HG03159 (cell line): ENCODE data around the gene HID1.
"Not testable (repeated sequence)": the region's sequence is repeated elsewhere in the genome, so short reads cannot be mapped to it uniquely, and the experiment has no call there.

Experiments used
- ATAC-seq: cut with Tn5 transposase; IDR thresholded peaks from one replicate; pipeline ENCODE4 v1.9.1; 2021; ENCODE audit warnings: mild to moderate bottlenecking, moderate library complexity; ENCODE audit not compliant: unreplicated experiment

HID1 gene

GRCh38 chr17:74971069-74971841 lies 1.3 kb downstream of the HID1 start:
- no peak for ATAC-seq

- no peak for ATAC-seq
Measured at GRCh38 chr17:74970395-74970794, 2.2 kb downstream of the HID1 start.

GRCh38 chr17:74969501-74969900 lies 3.1 kb downstream of the HID1 start:
- ATAC-seq: not testable (repeated sequence)

DNA sequence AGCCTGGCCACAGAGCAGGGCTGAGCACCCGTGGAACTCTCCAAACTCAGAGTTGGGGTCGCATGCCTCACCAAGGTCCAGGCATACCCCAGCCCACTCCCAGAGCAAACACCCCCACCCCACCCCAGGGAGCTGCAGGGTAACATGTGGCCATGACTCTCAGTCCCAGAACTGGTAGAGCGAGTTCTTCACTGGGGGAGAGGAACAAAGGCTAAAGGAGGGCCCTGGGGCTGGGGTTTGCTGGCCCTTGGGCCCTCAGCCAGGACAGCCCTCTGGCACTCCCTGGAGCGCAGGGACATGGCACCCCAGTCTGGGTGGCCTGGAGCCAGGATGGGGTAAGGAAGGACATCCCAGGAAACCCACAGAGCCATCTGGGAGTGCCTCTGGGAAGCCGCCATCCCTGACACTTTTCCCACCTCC lies 4.2 kb downstream of the HID1 start:
- ATAC-seq: no peak

GRCh38 chr17:74964988-74965622 lies 7.5 kb downstream of the HID1 start:
- ATAC-seq: no peak

DNA sequence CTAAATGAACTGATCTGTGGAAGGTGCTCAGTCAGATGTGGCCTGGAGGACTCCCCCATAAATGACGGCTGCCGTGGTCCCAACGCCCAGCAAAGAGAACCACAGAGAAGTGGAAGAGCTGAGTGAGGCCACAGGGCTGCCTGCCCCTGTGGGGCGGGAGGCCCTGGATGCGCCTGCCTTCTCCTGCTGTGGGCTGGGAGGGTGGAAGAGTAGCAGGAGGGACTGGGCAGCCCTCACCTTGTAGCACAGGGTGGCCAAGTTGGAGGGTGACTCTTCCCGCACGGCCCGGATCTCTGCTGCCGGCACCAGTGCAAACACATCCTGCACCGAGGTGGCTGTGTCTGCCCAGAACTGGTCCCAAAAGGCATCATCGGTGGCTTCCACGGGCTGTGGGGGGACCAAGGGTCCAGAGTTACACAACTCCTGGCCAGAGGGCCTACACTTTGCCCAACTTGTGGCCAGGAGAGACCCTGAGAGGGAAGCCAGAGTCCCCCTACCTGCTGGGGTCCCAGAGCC lies 8.3 kb downstream of the HID1 start:
- no peak for ATAC-seq

GRCh38 chr17:74963656-74964055 lies 8.9 kb downstream of the HID1 start:
- no peak for ATAC-seq

GRCh38 chr17:74962622-74963394 lies 9.8 kb downstream of the HID1 start:
- no peak for ATAC-seq

DNA sequence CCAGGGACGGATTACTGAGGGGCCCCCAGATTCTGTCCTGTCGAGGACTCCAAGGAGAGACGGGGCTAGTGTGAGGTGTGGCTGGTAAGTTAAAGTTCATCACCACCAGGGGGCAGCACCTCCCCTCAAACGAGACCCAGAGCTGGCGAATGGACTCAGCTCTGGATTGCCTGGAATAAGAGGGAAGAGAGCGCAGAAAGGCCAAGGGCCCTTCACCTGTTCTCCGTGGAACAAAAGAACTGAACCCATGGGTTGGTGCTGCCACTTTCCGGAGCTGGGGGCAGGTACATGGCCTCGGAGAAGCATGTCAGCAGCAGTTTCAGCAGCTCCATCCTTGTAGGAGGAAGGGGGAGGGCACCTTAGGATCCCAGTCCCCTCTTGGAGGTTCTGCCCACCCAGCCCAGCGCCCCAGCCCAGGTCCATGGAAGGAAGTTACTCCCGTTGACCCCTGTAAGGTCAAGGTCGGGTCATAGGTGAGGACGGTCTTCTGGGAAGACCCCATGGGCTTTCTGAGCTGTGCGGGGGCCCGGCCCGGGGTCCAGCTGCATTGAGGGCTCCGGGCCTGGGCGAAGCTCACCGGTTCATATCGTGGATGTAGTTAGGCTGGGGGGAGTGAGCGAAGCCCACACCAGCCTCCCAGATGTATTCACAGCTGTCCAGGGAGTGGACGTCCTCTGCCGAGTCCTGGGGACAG lies 10.8 kb downstream of the HID1 start:
- ATAC-seq: no peak

DNA sequence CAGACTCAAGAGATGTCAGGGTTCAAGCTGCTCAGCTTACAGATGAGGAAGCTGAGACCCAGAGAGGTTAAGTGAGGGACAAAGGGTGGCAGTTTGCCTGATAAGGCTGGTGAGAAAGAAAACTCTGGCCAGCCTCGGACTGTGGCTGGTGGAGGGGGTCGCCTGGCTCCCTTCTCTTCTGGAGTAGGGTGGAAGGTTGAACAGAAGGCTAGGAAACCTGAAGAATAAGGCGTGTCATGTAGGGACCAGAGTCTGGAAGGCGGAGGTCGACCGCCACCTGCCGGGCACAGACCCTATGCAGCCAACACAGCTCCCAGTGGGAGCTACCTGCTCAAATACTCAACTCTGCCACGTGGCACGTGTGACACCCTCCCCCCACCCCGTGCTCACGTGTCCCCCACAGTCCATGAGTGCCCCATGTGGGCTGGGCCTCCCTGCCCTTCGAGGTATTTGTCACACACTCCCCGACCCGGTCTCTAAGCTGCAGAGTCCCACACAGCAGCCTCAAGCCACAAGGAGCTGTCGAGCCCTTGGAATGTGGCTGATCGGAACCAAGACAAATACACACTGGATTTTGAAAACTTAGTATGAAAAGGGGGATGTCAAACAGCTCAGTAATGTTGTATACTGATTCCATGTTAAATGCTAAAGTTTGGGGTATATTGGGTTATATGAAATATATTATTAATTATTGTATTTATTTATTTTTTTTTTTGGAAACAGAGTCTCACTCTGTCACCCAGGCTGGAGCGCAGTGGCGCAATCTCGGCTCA lies 11.8 kb downstream of the HID1 start:
- ATAC-seq: no peak

- no peak for ATAC-seq
Measured at GRCh38 chr17:74959826-74960515, 12.6 kb downstream of the HID1 start.

DNA sequence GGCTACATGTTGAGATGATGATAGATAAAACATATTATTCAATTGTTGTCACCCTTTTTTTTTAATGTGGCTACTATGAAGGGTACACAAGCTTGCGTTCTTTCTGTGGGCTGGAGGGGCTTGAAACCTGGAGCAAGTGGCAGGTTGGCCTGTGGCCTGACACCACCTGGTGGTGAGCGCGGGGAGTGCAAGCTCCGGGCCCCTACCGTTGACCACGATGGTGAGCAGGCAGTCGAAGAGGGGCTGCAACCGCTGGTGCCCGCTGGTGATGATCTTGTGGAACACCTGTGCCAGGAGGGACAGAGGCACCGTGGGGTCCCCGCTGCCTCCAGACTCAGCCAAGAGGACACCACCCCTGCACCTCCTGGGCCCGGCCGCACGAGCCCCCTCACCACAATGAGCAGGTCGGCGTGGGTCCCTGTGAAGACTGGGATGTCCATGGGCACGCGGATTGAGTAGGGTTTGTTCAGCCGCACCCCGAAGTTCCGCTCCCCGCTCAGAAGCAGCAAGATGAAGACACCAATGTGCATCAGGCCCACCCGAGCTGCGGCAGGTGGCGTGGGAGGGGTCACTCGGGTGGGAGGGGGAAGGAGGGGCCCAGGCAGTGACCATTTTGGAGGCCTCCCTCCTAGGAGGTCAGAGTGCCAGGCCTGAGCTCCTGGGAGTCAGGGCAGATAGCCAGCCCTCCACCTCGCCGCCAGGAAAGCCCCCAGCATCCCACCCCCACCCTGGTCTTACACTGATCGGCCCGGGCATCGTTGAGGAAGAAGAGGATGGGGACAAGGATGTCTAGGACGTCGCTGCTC lies 14.4 kb downstream of the HID1 start:
- ATAC-seq: no peak

- ATAC-seq: no peak
Measured at GRCh38 chr17:74956093-74956492, 16.5 kb downstream of the HID1 start.

GRCh38 chr17:74954665-74955421 lies 17.7 kb downstream of the HID1 start:
- ATAC-seq: no peak

- ATAC-seq: no peak
Measured at GRCh38 chr17:74954115-74954514, 18.4 kb downstream of the HID1 start.

DNA sequence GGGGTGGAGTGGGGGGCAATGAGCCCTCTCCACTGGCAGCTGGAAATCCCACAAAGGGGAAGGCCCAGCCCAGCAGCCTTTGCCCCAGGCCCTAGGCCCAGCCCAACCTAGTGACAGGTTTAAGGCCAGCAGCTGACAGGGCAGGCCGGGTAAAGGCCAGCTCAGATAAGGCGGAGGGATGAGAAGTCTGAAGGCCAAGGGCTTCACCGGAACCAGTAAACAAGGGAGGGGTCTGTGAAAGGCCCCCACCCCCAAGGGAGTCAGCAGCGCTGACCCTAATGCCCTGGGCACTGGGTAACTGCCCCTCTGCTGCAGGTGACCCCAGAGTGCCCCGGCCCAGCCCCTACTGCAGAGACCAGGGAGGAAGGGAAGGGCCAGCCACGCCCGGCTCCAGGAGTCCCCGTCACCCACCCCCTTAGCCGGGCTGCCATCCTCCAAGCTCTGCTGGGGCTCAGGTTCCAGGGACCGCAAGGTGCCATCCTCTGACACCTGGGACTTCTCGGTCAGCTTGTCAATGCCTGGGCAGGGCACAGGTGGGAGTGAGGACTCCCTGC lies 19.3 kb downstream of the HID1 start:
- ATAC-seq: no peak

GRCh38 chr17:74952431-74953133 lies 20.0 kb downstream of the HID1 start:
- ATAC-seq: no peak
